Measurements from ENCODE around the gene TUSC2. TPM values are rescaled to one million over a fixed set of nuclear protein-coding genes. Genes with fewer than 3 reads are reported as not detected.

TUSC2 gene
- total and polyA plus RNA-seq, 2 of the 8 experiments (the other 6 are each of a cell fraction or from before 2014, with no cell fraction given): 33.3 to 65.4 TPM

GRCh38 chr3:50324351-50325112 is 3.5 kb downstream of the TUSC2 start (continued):
- no peak for TF ChIP-seq KDM5A (IDR thresholded peaks at IDR 0.05; ENCODE audit: low read length)
